ENCODE results near the gene ACKR3. TPM values are rescaled to one million over a fixed set of nuclear protein-coding genes. Genes with fewer than 3 reads are reported as not detected.

ACKR3 gene
- total RNA-seq, 2 experiments from 2014 or later: 0.61 to 0.74 TPM

DNA sequence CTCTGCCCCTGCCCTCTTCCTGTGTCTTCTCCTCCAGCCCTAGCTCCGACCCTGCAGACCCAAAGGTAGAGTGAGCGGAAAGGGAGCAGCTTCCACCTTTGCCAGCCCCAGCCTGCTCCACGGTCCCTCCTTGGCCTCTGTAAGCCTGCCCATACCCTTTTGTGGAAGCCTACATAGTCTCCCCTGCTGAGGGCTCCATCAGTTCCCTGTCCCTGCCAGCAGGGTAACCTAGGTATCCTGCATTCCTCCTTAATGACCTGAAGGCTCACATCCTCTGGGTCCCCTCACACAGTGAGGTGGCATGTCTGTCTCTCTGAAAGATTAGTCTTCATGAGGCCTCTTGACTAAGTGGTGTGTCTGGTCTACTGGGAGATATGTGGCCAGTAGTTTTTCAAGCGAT lies 20.5 kb upstream of the ACKR3 start:
- Histone ChIP-seq H3K4me3 (ENCODE audit: low read length) (no peak overlapping the region), H3K4me1 (ENCODE audit: insufficient read depth, low read length) (peaks cover 86% of the 10 kb centered on the region), H3K27me3 (ENCODE audit: control insufficient read depth in 1 of 2, insufficient read depth in 2 of 2, low read length in 2 of 2) (no peaks in the 10 kb centered on the region), H3K36me3 (ENCODE audit: insufficient read depth, low read length) (peaks cover 3% of the 10 kb centered on the region), H3K27ac (ENCODE audit: low read depth in 1 of 2, low read length in 2 of 2) (peak overlapping the region; percentile 3 to 85), H3K9me3 (ENCODE audit: control insufficient read depth in 1 of 2, insufficient read depth in 1 of 2, low read length in 2 of 2) (peaks cover 4 to 5% of the 10 kb centered on the region in 2 experiments)
- Mint-ChIP-seq H3K36me3 (ENCODE audit: low read depth) (peaks cover 13% of the 10 kb centered on the region), H3K4me3 (peak overlapping the region; percentile 42), H3K9me3 (no peaks in the 10 kb centered on the region), H3K4me1 (ENCODE audit: low read depth) (peaks cover 90% of the 10 kb centered on the region), H3K27ac (peak overlapping the region; percentile 89), H3K27me3 (no peaks in the 10 kb centered on the region)
- ChIA-PET POLR2A (interaction anchor here (1.1 to 2.3 kb wide), 4 partner anchors 10 to 36 kb away, joined by 3 to 11 read pairs (median 5); no protein-coding TSS in a partner anchor), CTCF (interaction anchor here (0.9 kb wide), 1 partner anchor 36 kb away, joined by 3 read pairs; no protein-coding TSS in a partner anchor)
- TF ChIP-seq, protein P1, sequence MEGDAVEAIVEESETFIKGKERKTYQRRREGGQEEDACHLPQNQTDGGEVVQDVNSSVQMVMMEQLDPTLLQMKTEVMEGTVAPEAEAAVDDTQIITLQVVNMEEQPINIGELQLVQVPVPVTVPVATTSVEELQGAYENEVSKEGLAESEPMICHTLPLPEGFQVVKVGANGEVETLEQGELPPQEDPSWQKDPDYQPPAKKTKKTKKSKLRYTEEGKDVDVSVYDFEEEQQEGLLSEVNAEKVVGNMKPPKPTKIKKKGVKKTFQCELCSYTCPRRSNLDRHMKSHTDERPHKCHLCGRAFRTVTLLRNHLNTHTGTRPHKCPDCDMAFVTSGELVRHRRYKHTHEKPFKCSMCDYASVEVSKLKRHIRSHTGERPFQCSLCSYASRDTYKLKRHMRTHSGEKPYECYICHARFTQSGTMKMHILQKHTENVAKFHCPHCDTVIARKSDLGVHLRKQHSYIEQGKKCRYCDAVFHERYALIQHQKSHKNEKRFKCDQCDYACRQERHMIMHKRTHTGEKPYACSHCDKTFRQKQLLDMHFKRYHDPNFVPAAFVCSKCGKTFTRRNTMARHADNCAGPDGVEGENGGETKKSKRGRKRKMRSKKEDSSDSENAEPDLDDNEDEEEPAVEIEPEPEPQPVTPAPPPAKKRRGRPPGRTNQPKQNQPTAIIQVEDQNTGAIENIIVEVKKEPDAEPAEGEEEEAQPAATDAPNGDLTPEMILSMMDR (IDR thresholded peaks at IDR 0.05): no peak
- no peak for ATAC-seq (ENCODE audit: poor library complexity)
- no peak for DNase-seq
- intact Hi-C loops (cut with DNase I, micrococcal nuclease): loop anchor here in 1 of 2 experiments (5.0 kb wide), 1 partner anchor 37 kb away; no protein-coding TSS in a partner anchor

DNA sequence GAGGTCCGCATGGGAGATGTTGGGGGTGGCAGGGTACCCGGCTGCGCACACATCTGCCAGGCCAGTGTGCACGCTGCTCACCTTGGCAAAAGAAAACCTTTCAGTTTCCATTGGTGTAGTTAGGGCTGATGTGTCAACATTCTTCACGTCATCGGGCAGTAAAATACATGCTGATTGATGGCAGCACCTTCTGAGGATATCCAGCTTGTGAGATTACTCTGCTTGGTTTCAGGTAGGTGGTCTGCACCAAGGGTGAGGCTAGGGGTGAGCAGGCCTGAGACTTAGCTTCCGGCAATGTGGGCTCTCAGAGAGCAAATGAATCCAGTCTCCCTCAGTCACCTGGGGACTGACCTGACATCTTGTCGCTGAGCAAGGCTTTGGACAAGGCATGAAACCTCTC lies 19.3 kb upstream of the ACKR3 start:
- CTCF ChIA-PET: no interaction called here
- H3K27ac ChIP-seq (ENCODE audit: low read depth in 1 of 2, low read length in 2 of 2): no peak overlapping the region
- H3K4me3 Mint-ChIP-seq: no peak overlapping the region

DNA sequence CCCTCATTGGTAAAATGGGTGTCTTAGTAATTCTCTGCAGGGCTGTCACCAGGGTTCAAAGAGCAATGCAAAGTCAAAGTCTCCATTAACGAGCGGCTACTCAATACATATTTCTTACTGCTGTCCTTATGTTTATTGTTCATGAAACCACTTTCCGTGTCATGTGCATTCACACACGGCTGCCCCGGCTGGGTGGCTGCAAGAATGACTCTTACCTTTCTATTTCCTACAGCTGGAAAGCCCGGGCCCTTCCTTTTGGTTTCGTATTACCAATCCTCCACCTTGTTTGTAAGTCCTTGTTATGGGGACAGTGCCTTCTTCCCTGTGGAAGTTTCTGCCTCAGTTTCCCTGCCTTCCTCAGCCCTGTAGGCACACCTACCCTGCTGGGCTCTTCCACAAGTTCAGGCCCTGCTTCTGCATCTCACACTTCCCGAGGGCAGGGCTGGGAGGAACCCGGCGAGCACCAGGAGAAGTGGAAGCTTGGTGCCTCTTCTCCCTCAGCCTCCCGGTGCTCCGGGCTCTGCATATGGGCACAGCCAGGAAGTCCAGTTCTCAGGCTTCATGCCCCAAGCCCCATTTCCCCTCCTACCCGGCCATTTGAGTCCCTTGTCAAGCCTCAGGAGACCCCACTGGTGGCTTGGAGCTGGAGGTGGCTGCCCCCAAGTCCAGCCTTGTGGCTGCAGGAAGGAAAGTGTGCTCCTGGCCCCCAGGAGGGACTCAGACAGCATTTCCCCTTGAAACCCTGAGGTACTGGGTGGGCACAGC lies 18.7 kb upstream of the ACKR3 start:
- Histone ChIP-seq H3K9me3 (ENCODE audit: control insufficient read depth in 1 of 2, insufficient read depth in 1 of 2, low read length in 2 of 2) (peaks cover 11 to 12% of the 10 kb centered on the region in 2 experiments), H3K36me3 (ENCODE audit: insufficient read depth, low read length) (peaks cover 3% of the 10 kb centered on the region), H3K27ac (ENCODE audit: low read depth in 1 of 2, low read length in 2 of 2) (no peak overlapping the region), H3K4me1 (ENCODE audit: insufficient read depth, low read length) (peaks cover 89% of the 10 kb centered on the region), H3K4me3 (ENCODE audit: low read length) (no peak overlapping the region), H3K27me3 (ENCODE audit: control insufficient read depth in 1 of 2, insufficient read depth in 2 of 2, low read length in 2 of 2) (no peaks in the 10 kb centered on the region)
- Mint-ChIP-seq H3K9me3 (no peaks in the 10 kb centered on the region), H3K27ac (peak overlapping the region; percentile 89), H3K4me3 (no peak overlapping the region), H3K27me3 (no peaks in the 10 kb centered on the region), H3K36me3 (ENCODE audit: low read depth) (peaks cover 17% of the 10 kb centered on the region), H3K4me1 (ENCODE audit: low read depth) (peaks cover 88% of the 10 kb centered on the region)
- CTCF ChIA-PET: no interaction called here
- intact Hi-C loops (cut with DNase I, micrococcal nuclease): no loop called here
- ATAC-seq (ENCODE audit: poor library complexity): no peak
- POLR2A ChIA-PET: no interaction called here
- DNase-seq: peak in 1 of 14 experiments; percentile 20
- TF ChIP-seq, protein P1 (IDR thresholded peaks at IDR 0.05): no peak

More for the DNA sequence above, 19.3 kb upstream of the ACKR3 start:
- peak overlapping the region; percentile 89 for H3K27ac Mint-ChIP-seq
- DNase-seq (no peak), ATAC-seq (ENCODE audit: poor library complexity) (no peak)
- Histone ChIP-seq H3K4me3 (ENCODE audit: low read length) (no peak overlapping the region), H3K36me3 (ENCODE audit: insufficient read depth, low read length) (peaks cover 3% of the 10 kb centered on the region), H3K27me3 (ENCODE audit: control insufficient read depth in 1 of 2, insufficient read depth in 2 of 2, low read length in 2 of 2) (no peaks in the 10 kb centered on the region), H3K9me3 (ENCODE audit: control insufficient read depth in 1 of 2, insufficient read depth in 1 of 2, low read length in 2 of 2) (peaks cover 11 to 12% of the 10 kb centered on the region in 2 experiments), H3K4me1 (ENCODE audit: insufficient read depth, low read length) (peaks cover 86% of the 10 kb centered on the region)
- POLR2A ChIA-PET: interaction anchor here (2.3 kb wide), 1 partner anchor 14 kb away, joined by 11 read pairs; no protein-coding TSS in a partner anchor
- peaks cover 88% of the 10 kb centered on the region for H3K4me1 Mint-ChIP-seq (ENCODE audit: low read depth)
- intact Hi-C loops (cut with DNase I, micrococcal nuclease): no loop called here
- H3K27me3 Mint-ChIP-seq: no peaks in the 10 kb centered on the region
- peaks cover 14% of the 10 kb centered on the region for H3K36me3 Mint-ChIP-seq (ENCODE audit: low read depth)
- TF ChIP-seq, protein P1 (IDR thresholded peaks at IDR 0.05): no peak
- no peaks in the 10 kb centered on the region for H3K9me3 Mint-ChIP-seq
